ENCODE data around the gene IL37.
"Not testable (repeated sequence)": the region's sequence is repeated elsewhere in the genome, so short reads cannot be mapped to it uniquely, and the experiment has no call there.

The IL37 gene

GRCh38 chr2:112897624-112897978, 13.4 kb upstream of the IL37 start:
- no peak for TF ChIP-seq CTCF (conservative IDR thresholded peaks at IDR 0.05; ENCODE audit: low read depth)
- DNase-seq (ENCODE audit: low spot score) = no peak
- ChIA-PET POLR2A (ENCODE audit: low non-redundant PET) (no interaction called here), CTCF (no interaction called here)
- H3K27ac ChIP-seq = no peak overlapping the region

GRCh38 chr2:112901431-112902065, 9.4 kb upstream of the IL37 start:
- DNase-seq (ENCODE audit: low spot score); H3K27ac ChIP-seq; CTCF ChIA-PET; POLR2A ChIA-PET (ENCODE audit: low non-redundant PET): not testable (repeated sequence)

- CTCF ChIA-PET = no interaction called here
- no peak for DNase-seq (ENCODE audit: low spot score)
- POLR2A ChIA-PET (ENCODE audit: low non-redundant PET) = no interaction called here
- TF ChIP-seq CTCF (conservative IDR thresholded peaks at IDR 0.05; ENCODE audit: low read depth) = no peak
- H3K27ac ChIP-seq = no peak overlapping the region
Observed at GRCh38 chr2:112902816-112903215, 8.1 kb upstream of the IL37 start.

GRCh38 chr2:112904883-112905282, 6.1 kb upstream of the IL37 start:
- no peak for TF ChIP-seq CTCF (conservative IDR thresholded peaks at IDR 0.05; ENCODE audit: low read depth)
- no peak overlapping the region for H3K27ac ChIP-seq
- ChIA-PET CTCF (interaction anchor here (0.6 kb wide), 1 partner anchor 8 kb away, joined by 4 read pairs; no protein-coding TSS in a partner anchor), POLR2A (ENCODE audit: low non-redundant PET) (no interaction called here)
- DNase-seq (ENCODE audit: low spot score) = no peak

- no peak for TF ChIP-seq CTCF (conservative IDR thresholded peaks at IDR 0.05; ENCODE audit: low read depth)
- POLR2A ChIA-PET (ENCODE audit: low non-redundant PET) = no interaction called here
- DNase-seq (ENCODE audit: low spot score) = no peak
- H3K27ac ChIP-seq = no peak overlapping the region
- CTCF ChIA-PET = interaction anchor here (0.5 to 1.1 kb wide), 4 partner anchors 21 to 180 kb away, joined by 3 read pairs; no protein-coding TSS in a partner anchor
Observed at GRCh38 chr2:112906276-112906675, 4.7 kb upstream of the IL37 start.

- no peak overlapping the region for H3K27ac ChIP-seq
- no peak for DNase-seq (ENCODE audit: low spot score)
- TF ChIP-seq CTCF (conservative IDR thresholded peaks at IDR 0.05; ENCODE audit: low read depth) = no peak
- CTCF ChIA-PET = interaction anchor here (0.6 to 1.1 kb wide), 3 partner anchors 14 to 203 kb away, joined by 3 to 6 read pairs (median 3); no protein-coding TSS in a partner anchor
- POLR2A ChIA-PET (ENCODE audit: low non-redundant PET) = no interaction called here
Observed at GRCh38 chr2:112907001-112907949, 3.7 kb upstream of the IL37 start.

GRCh38 chr2:112908559-112908958, 2.4 kb upstream of the IL37 start:
- CTCF ChIA-PET; H3K27ac ChIP-seq; POLR2A ChIA-PET (ENCODE audit: low non-redundant PET); DNase-seq (ENCODE audit: low spot score): not testable (repeated sequence)

Measured in RWPE1 (cell line).